GM23338 (cell line): ENCODE measurements around the gene SORCS2. TPM values are rescaled to one million over a fixed set of nuclear protein-coding genes. Genes with fewer than 3 reads are reported as not detected.

Source experiments
- ATAC-seq: fragments of 200-7000 bp; cut with Tn5 transposase; 3 replicates; pipeline ENCODE4 v1.9.1; 2020
- DNase-seq: peaks from one replicate; pipeline ENCODE4 v3.0.0-alpha.2; 2015; ENCODE audit warnings: low spot score
- H2AFZ ChIP-seq: fragments of 200-600 bp; sonication (generic); 2 replicates; pipeline ENCODE4 v1.8.0; 2016; ENCODE audit warnings: antibody characterized with exemption, mild to moderate bottlenecking, moderate library complexity
- H3F3A ChIP-seq: fragments of 200-600 bp; sonication (generic); replicated peaks from 2 replicates; pipeline ENCODE4 v1.8.0; 2017; ENCODE audit warnings: antibody characterized with exemption, mixed run types, low read depth
- H3K27ac ChIP-seq: fragments of 200-600 bp; sonication (generic); 2 replicates; pipeline ENCODE4 v1.6.1; 2016; ENCODE audit warnings: low read depth
- H3K27me3 ChIP-seq: fragments of 200-600 bp; sonication (generic); 2 replicates; pipeline ENCODE4 v1.8.0; 2016; ENCODE audit warnings: mild to moderate bottlenecking, mixed run types, moderate library complexity; ENCODE audit not compliant: insufficient read depth
- H3K36me3 ChIP-seq: fragments of 200-600 bp; sonication (generic); 2 replicates; pipeline ENCODE4 v1.8.0; 2016; ENCODE audit warnings: mild to moderate bottlenecking; ENCODE audit not compliant: insufficient read depth
- H3K4me1 ChIP-seq: fragments of 200-600 bp; sonication (generic); 2 replicates; pipeline ENCODE4 v1.8.0; 2016; ENCODE audit warnings: mild to moderate bottlenecking, moderate library complexity; ENCODE audit not compliant: insufficient read depth
- H3K4me2 ChIP-seq: fragments of 200-600 bp; sonication (generic); 2 replicates; pipeline ENCODE4 v1.7.1; 2017; ENCODE audit warnings: mixed run types
- H3K4me3 ChIP-seq: fragments of 200-600 bp; sonication (generic); 2 replicates; pipeline ENCODE4 v1.6.1; 2016; ENCODE audit warnings: mixed run types
- H3K79me2 ChIP-seq: fragments of 200-600 bp; sonication (generic); replicated peaks from 2 replicates; pipeline ENCODE4 v1.8.0; 2017; ENCODE audit warnings: mild to moderate bottlenecking; ENCODE audit not compliant: insufficient read depth
- H3K9me2 ChIP-seq: fragments of 200-600 bp; sonication (generic); 2 replicates; pipeline ENCODE4 v1.8.0; 2017; ENCODE audit not compliant: insufficient read depth
- H4K20me1 ChIP-seq: fragments of 200-600 bp; sonication (generic); replicated peaks from 2 replicates; pipeline ENCODE4 v1.8.0; 2017; ENCODE audit warnings: mild to moderate bottlenecking; ENCODE audit not compliant: insufficient read depth
- H3K27ac Mint-ChIP-seq: 2 replicates; pipeline ENCODE4 v1.8.0; 2020; ENCODE audit warnings: inconsistent platforms, mild to moderate bottlenecking, moderate library complexity, mixed read lengths
- H3K27me3 Mint-ChIP-seq: 3 replicates; pipeline ENCODE4 v1.8.0; 2022; ENCODE audit warnings: low read depth, mild to moderate bottlenecking, moderate library complexity, mixed read lengths, inconsistent platforms; ENCODE audit not compliant: insufficient read depth, poor library complexity
- H3K36me3 Mint-ChIP-seq: 3 replicates; pipeline ENCODE4 v1.8.0; 2021; ENCODE audit warnings: low read depth, mild to moderate bottlenecking, inconsistent platforms, moderate library complexity, mixed read lengths
- H3K4me1 Mint-ChIP-seq: 3 replicates; pipeline ENCODE4 v1.8.0; 2020; ENCODE audit warnings: mild to moderate bottlenecking, inconsistent platforms, mixed read lengths
- H3K4me3 Mint-ChIP-seq: 3 replicates; pipeline ENCODE4 v1.8.0; 2021; ENCODE audit warnings: moderate library complexity, mild to moderate bottlenecking, inconsistent platforms, mixed read lengths
- H3K9me3 Mint-ChIP-seq: 3 replicates; pipeline ENCODE4 v1.8.0; 2020; ENCODE audit warnings: moderate library complexity, mild to moderate bottlenecking, inconsistent platforms, mixed read lengths
- CREB1 ChIP-seq: fragments of 250-450 bp; sonication (Bioruptor Pico); IDR thresholded peaks from 2 replicates; pipeline ENCODE4 v1.5.0; 2020; ENCODE audit warnings: low read depth, mild to moderate bottlenecking, moderate library complexity
- CTCF ChIP-seq, 2 experiments: fragments of 200-600 bp in 1 of 2; sonication (generic) in 1 of 2; conservative IDR thresholded peaks; 2 replicates each; pipeline versions ENCODE4 v1.5.1 to v1.6.1; 2016 to 2017; ENCODE audit warnings: antibody characterized with exemption in 2 of 2, low read depth in 2 of 2, mild to moderate bottlenecking in 2 of 2, moderate library complexity in 1 of 2
- EZH2phosphoT487 ChIP-seq: fragments of 200-600 bp; sonication (generic); IDR thresholded peaks from one replicate; pipeline ENCODE4 v1.8.1; 2018; ENCODE audit warnings: antibody characterized with exemption; ENCODE audit not compliant: unreplicated experiment
- NANOG ChIP-seq: IDR thresholded peaks from 2 replicates; pipeline ENCODE4 v1.6.1; 2016; ENCODE audit warnings: antibody characterized with exemption, borderline replicate concordance
- REST ChIP-seq: IDR thresholded peaks from one replicate; pipeline ENCODE4 v1.6.1; 2018; ENCODE audit warnings: antibody characterized with exemption; ENCODE audit not compliant: unreplicated experiment
- STAT1 ChIP-seq: IDR thresholded peaks from one replicate; pipeline ENCODE4 v1.6.1; 2016; ENCODE audit warnings: antibody characterized with exemption; ENCODE audit not compliant: unreplicated experiment
- ZNF114 ChIP-seq: fragments of 250-450 bp; sonication (Bioruptor Pico); IDR thresholded peaks from 2 replicates; pipeline ENCODE4 v1.5.0; 2020; ENCODE audit warnings: mild to moderate bottlenecking, moderate library complexity
- ZNF331 ChIP-seq: fragments of 250-450 bp; sonication (Bioruptor Pico); IDR thresholded peaks from 2 replicates; pipeline ENCODE4 v1.5.0; 2020; ENCODE audit warnings: low read depth, mild to moderate bottlenecking, moderate library complexity
- polyA plus RNA-seq: library from polyadenylated mRNA; unstranded; fragments of >200 nt; fragmentation: Nextera tagmentation; extraction: Ambion mirVana; gene quantifications from 2 replicates; pipeline ENCODE4 v1.2.1, GENCODE V29; 2016
- total RNA-seq: library from RNA; depleted of rRNA; stranded (reverse); fragments of >200 nt; shearing (Covaris generic); gene quantifications from 2 replicates; pipeline ENCODE4 v1.2.3, GENCODE V29; 2014

Gene SORCS2
- total and polyA plus RNA-seq, 2 experiments from 2014 or later, result 0.47 to 2.4 TPM

- Mint-ChIP-seq H3K4me1 (peaks cover 3% of the 10 kb centered on the region; the same call in 2 of the 3 replicates), H3K36me3 (no peaks in the 10 kb centered on the region), H3K4me3 (no peak overlapping the region), H3K9me3 (no peaks in the 10 kb centered on the region), H3K27ac (no peak overlapping the region), H3K27me3 (peaks cover 10% of the 10 kb centered on the region)
- ATAC-seq, result no peak
- Histone ChIP-seq H4K20me1 (no peaks in the 10 kb centered on the region), H3K4me3 (no peak overlapping the region), H3K4me1 (no peaks in the 10 kb centered on the region), H3K27me3 (no peaks in the 10 kb centered on the region), H2AFZ (no peak overlapping the region), H3K27ac (no peak overlapping the region), H3K4me2 (no peak overlapping the region), H3K9me2 (no peaks in the 10 kb centered on the region), H3F3A (no peaks in the 10 kb centered on the region), H3K79me2 (no peaks in the 10 kb centered on the region), H3K36me3 (no peaks in the 10 kb centered on the region)
- no peak for TF ChIP-seq ZNF114
- no peak for TF ChIP-seq CTCF (conservative IDR thresholded peaks at IDR 0.05; ENCODE audit: low read depth in 2 of 2)
- no peak for TF ChIP-seq EZH2phosphoT487
- TF ChIP-seq ZNF331 (CRISPR knock-in tag), result no peak
- no peak for TF ChIP-seq CREB1 (CRISPR knock-in tag)
- no peak for TF ChIP-seq STAT1
- no peak for TF ChIP-seq REST
- no peak for TF ChIP-seq NANOG
- no peak for DNase-seq
Measured at GRCh38 chr4:7391637-7392437, 199.5 kb downstream of the SORCS2 start.
